Fibroblast of villous mesenchyme (primary cell): ENCODE data around the gene MANBA. TPM values are rescaled to one million over a fixed set of nuclear protein-coding genes. Genes with fewer than 3 reads are reported as not detected.
"Not testable (repeated sequence)": the region's sequence is repeated elsewhere in the genome, so short reads cannot be mapped to it uniquely, and the experiment has no call there.

Experiments
- DNase-seq: peaks from one replicate; pipeline ENCODE4 v3.0.0-alpha.2; 2010; ENCODE audit warnings: low read depth
- H3K4me3 ChIP-seq: 2 replicates; pipeline ENCODE4 v1.5.1; 2011; ENCODE audit warnings: low read depth, mild to moderate bottlenecking, low read length
- total RNA-seq: library from RNA; depleted of rRNA; stranded (reverse); fragments of >200 nt; gene quantifications from 2 replicates; pipeline ENCODE4 v1.2.3, GENCODE V29; 2012
- TF ChIP-seq, protein P1 (sequence below): IDR thresholded peaks from 2 replicates; pipeline ENCODE4 v1.5.1; 2012; ENCODE audit warnings: low read depth, mild to moderate bottlenecking, low read length; ENCODE audit not compliant: insufficient read depth

The MANBA gene
- total RNA-seq, 1 donor: 53.5 TPM

DNA sequence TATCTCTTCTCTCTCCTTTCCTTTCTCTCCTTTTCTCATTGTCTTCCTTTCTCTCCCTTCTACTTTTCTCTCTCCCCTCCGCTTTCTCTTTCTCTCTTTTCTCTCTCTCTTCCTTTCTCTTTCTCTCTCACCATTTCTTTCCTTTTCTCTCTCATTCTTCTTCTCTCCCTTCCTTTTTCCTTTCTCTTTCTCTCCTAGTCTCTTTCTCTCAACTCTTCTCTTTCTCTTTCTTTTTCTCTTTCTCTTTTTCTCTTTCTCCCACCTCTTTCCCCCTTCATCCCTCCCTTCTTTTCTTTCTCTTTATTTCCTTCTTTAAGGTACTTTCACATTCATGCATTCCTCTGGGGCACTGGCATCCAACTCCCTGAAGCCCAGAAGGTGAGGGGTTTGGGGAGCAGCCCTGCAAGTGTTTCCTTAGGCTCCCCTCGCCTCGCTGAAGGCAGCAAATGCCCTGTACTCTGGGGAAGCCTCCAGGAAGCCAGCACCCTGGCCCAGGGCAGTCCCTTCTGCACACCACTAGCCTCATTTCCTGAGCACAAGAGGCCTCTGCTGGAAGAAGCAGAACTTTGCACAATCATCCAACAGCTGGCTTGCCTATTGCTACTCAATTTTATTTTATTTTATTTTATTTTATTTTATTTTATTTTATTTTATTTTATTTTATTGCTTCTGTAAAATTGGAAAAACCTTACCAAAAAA, 135.4 kb downstream of the MANBA start:
- DNase-seq: peak; percentile 71
- no peak overlapping the region for H3K4me3 ChIP-seq
- TF ChIP-seq, protein P1, sequence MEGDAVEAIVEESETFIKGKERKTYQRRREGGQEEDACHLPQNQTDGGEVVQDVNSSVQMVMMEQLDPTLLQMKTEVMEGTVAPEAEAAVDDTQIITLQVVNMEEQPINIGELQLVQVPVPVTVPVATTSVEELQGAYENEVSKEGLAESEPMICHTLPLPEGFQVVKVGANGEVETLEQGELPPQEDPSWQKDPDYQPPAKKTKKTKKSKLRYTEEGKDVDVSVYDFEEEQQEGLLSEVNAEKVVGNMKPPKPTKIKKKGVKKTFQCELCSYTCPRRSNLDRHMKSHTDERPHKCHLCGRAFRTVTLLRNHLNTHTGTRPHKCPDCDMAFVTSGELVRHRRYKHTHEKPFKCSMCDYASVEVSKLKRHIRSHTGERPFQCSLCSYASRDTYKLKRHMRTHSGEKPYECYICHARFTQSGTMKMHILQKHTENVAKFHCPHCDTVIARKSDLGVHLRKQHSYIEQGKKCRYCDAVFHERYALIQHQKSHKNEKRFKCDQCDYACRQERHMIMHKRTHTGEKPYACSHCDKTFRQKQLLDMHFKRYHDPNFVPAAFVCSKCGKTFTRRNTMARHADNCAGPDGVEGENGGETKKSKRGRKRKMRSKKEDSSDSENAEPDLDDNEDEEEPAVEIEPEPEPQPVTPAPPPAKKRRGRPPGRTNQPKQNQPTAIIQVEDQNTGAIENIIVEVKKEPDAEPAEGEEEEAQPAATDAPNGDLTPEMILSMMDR: peak; percentile 51

GRCh38 chr4:102624505-102624904, 136.3 kb downstream of the MANBA start:
- H3K4me3 ChIP-seq: no peak overlapping the region
- DNase-seq: no peak
- TF ChIP-seq, protein P1: no peak

DNA sequence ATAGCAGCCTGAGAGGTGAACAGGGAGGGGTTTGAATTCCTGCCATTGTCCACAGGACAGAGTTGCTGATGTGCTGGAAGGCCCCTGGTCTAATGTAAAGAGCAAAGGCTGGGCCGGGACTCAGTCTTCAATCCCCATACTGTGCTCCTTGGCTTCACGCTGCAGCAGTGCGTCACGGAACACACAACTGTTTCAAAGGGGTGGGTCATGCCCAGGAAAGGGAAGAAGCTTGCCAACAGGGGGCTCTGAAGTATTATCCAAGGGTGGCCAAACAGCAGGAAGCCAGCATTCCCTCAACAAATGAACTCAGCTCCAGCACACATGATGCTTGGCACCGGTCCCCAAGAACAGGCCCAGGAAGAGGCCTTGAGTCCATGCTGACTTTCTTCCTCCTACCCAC, 137.1 kb downstream of the MANBA start:
- DNase-seq: peak; percentile 57
- TF ChIP-seq, protein P1: peak; percentile 51
- H3K4me3 ChIP-seq: no peak overlapping the region

DNA sequence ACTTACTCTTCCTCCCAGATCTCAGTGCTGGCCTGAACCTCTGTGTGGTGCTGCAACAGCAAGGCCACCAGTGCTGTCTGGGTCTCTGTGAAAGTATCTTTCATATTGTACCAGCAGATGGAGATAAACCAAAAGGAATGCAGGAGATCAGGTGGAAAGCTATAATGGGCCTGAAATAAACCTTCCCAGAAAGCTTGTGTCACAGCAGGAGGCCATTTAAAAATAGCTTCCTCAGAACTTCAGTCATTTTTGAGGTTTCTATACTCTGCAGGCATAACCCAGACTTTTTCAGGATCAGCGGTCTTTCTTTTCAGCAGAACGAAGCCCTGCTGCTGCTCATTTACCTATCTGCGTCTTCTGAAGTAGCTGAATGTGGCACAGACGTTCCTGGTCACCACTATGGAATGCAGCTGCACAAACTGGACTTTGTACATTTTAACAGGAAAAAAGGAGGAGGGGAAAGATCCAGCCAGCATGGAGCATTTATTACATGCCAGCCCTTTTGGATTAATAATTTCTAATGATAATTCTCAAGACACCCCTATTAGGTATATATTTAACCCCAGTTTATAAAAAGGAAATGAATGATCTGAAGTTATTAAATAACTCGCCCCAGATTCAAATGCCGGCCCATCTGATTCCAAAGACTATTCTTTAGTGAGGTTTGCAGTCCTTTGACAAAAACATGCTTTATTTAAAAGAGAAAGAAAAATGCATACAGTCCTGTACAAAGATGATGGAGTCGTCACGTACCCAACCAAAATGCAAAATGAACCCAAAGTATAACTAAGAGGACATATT, 139.9 kb downstream of the MANBA start:
- peak; percentile 71 for DNase-seq
- TF ChIP-seq, protein P1: peak; percentile 58
- no peak overlapping the region for H3K4me3 ChIP-seq

DNA sequence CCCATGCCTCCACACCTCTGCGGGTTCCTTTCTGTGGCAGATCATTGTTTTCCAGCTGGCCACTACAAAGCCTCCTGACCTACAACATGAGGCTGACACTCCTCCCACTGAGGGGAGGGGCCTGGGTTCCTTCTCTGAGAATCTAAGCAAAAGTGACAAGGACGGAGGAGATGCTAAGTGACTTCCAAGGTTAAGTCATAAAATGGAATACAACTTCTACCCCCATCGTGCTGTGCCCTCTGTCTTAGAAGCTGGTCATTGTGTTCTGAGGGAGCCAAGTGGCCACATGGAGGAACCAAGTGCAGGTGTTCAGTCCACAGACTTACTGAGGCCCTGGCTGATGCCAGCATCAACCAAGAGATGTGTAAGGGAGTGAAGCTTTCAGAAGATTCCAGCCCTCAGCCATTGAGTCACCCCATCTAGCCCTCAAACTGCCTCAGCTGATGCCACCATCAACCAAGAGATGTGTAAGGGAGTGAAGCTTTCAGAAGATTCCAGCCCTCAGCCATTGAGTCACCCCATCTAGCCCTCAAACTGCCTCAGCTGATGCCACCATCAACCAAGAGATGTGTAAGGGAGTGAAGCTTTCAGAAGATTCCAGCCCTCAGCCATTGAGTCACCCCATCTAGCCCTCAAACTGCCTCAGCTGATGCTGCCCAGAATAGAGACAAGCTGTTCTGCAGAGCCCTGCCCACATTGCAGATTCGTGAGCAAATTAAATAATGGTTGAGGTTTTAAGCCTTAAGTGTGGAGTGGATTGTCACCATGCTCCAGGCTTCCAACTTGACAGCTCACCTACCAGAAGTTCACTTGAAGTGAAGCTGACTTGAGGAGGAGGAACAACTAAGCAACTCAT, 140.8 kb downstream of the MANBA start:
- not testable (repeated sequence) for H3K4me3 ChIP-seq, DNase-seq

- DNase-seq, H3K4me3 ChIP-seq: not testable (repeated sequence)
These were observed 141.7 kb downstream of the MANBA start for GRCh38 chr4:102619021-102619420.

DNA sequence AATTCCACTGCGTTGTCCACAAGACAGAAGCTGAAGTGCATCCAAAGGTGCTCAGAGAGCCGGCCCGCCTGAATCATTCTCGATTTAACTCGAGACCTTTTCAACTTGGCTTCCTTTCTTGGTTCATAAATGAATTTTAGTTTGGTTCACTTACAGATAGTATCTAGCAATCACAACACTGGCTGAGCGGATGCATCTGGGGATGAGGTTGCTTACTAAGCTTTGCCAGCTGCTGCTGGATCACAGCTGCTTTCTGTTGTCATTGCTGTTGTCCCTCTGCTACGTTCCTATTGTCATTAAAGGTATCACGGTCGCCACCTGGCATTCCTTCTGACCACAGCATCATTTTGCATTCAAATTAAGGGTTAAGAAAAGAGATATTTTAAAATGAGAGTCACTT, 144.1 kb downstream of the MANBA start:
- H3K4me3 ChIP-seq: no peak overlapping the region
- TF ChIP-seq, protein P1: no peak
- DNase-seq: no peak
